Osteoblast (primary cell): ENCODE measurements around the gene CELA2A. TPM values are rescaled to one million over a fixed set of nuclear protein-coding genes. Genes with fewer than 3 reads are reported as not detected.

ENCODE experiments used
- DNase-seq: peaks from one replicate; pipeline ENCODE4 v3.0.0; 2011; ENCODE audit warnings: low spot score, mixed read lengths; ENCODE audit not compliant: insufficient read length; ENCODE audit errors: missing footprints
- H2AFZ ChIP-seq: 2 replicates; pipeline ENCODE4 v1.6.0; 2011; ENCODE audit warnings: mild to moderate bottlenecking, low read length
- H3K27ac ChIP-seq: 2 replicates; pipeline ENCODE4 v1.5.1; 2011; ENCODE audit warnings: mild to moderate bottlenecking, low read depth, low read length, moderate library complexity
- H3K27me3 ChIP-seq: 2 replicates; pipeline ENCODE4 v1.6.0; 2012; ENCODE audit warnings: mild to moderate bottlenecking, control low read depth, inconsistent platforms, low read length, moderate library complexity; ENCODE audit not compliant: insufficient read depth
- H3K36me3 ChIP-seq: 2 replicates; pipeline ENCODE4 v1.5.1; 2011; ENCODE audit warnings: mild to moderate bottlenecking, low read length, control low read depth, moderate library complexity; ENCODE audit not compliant: insufficient read depth
- H3K4me1 ChIP-seq: 2 replicates; pipeline ENCODE4 v1.5.1; 2011; ENCODE audit warnings: mild to moderate bottlenecking, low read length, control low read depth, moderate library complexity; ENCODE audit not compliant: insufficient read depth
- H3K4me2 ChIP-seq: 2 replicates; pipeline ENCODE4 v1.6.0; 2011; ENCODE audit warnings: mild to moderate bottlenecking, low read length; ENCODE audit not compliant: insufficient read depth
- H3K4me3 ChIP-seq: fragments of 200-600 bp; sonication (generic); 3 replicates; pipeline ENCODE4 v1.5.1; 2012; ENCODE audit warnings: mild to moderate bottlenecking, low read length, inconsistent platforms; ENCODE audit not compliant: insufficient read depth
- H3K79me2 ChIP-seq: 2 replicates; pipeline ENCODE4 v1.6.0; 2012; ENCODE audit warnings: mild to moderate bottlenecking, low read length, control low read depth, inconsistent platforms; ENCODE audit not compliant: insufficient read depth
- H3K9me3 ChIP-seq: 2 replicates; pipeline ENCODE4 v1.5.1; 2011; ENCODE audit warnings: low read depth, low read length, control low read depth
- H4K20me1 ChIP-seq: 2 replicates; pipeline ENCODE4 v1.6.0; 2012; ENCODE audit warnings: mild to moderate bottlenecking, low read length, control low read depth; ENCODE audit not compliant: insufficient read depth
- total RNA-seq: library from RNA; depleted of rRNA; stranded (reverse); fragments of >200 nt; gene quantifications from 2 replicates; pipeline ENCODE4 v1.2.3, GENCODE V29; 2012
- TF ChIP-seq, protein P1 (sequence below): IDR thresholded peaks from 2 replicates; pipeline ENCODE4 v1.5.1; 2011; ENCODE audit warnings: mild to moderate bottlenecking, low read depth, low read length, moderate library complexity; ENCODE audit errors: extremely low read depth

Gene CELA2A
- total RNA-seq, 1 donor, result not detected

DNA sequence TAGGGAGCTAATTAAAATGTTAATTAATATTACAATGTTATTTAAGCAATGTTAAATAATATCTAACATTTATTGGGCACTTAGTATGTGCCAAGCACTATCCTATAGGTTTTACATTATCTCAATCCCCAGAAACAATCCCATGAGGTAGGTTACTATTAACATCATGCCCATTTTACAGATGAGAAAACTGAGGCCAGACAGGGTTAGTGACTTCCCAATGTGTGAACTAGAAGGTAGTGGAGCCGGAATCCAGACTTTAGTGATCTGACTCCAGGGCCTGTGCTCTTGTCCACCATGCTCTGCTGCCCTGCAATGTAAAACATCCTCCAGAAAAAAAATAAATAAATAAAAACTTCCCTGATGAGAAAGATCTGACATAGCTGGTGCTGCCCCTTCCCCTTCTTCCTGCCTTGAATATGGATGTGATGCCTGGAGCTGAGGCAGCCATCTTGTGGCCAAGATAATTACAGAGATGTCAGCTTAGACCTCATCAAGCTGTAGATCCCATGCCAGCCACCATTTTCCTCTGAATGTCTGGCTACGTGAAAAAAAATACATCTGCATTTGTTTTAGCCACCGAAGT is 7.6 kb upstream of the CELA2A start:
- H3K4me2 ChIP-seq, result no peak overlapping the region
- peaks cover 9% of the 10 kb centered on the region for H3K27me3 ChIP-seq
- peaks cover 5% of the 10 kb centered on the region for H3K4me1 ChIP-seq
- no peak overlapping the region for H3K27ac ChIP-seq
- H3K9me3 ChIP-seq, result peaks cover 3% of the 10 kb centered on the region
- no peak overlapping the region for H2AFZ ChIP-seq
- no peaks in the 10 kb centered on the region for H3K36me3 ChIP-seq
- H3K79me2 ChIP-seq, result no peaks in the 10 kb centered on the region
- no peak for DNase-seq
- no peaks in the 10 kb centered on the region for H4K20me1 ChIP-seq
- TF ChIP-seq, protein P1, sequence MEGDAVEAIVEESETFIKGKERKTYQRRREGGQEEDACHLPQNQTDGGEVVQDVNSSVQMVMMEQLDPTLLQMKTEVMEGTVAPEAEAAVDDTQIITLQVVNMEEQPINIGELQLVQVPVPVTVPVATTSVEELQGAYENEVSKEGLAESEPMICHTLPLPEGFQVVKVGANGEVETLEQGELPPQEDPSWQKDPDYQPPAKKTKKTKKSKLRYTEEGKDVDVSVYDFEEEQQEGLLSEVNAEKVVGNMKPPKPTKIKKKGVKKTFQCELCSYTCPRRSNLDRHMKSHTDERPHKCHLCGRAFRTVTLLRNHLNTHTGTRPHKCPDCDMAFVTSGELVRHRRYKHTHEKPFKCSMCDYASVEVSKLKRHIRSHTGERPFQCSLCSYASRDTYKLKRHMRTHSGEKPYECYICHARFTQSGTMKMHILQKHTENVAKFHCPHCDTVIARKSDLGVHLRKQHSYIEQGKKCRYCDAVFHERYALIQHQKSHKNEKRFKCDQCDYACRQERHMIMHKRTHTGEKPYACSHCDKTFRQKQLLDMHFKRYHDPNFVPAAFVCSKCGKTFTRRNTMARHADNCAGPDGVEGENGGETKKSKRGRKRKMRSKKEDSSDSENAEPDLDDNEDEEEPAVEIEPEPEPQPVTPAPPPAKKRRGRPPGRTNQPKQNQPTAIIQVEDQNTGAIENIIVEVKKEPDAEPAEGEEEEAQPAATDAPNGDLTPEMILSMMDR, result no peak
- no peak overlapping the region for H3K4me3 ChIP-seq

DNA sequence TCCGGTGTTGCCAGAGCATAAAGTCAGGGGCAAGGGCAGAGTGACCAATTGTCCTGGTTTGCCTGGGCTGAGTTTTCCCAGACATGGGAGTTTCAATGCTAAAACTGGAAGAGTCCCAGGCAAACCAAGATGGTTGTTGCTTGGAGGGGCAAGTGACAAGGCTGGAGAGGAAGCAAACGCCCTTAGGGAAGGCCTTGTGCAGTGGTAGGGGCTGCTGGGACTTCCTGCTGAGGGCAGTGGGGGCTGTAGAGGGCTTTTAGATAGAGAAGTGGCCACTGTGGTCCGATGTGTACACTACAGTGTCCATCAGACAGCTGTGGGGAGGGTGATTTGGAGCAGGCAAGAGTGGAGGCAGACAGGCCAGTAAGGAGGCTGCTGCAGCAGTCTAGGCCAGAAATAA is 7.0 kb upstream of the CELA2A start:
- no peaks in the 10 kb centered on the region for H3K36me3 ChIP-seq
- no peak overlapping the region for H3K4me3 ChIP-seq
- TF ChIP-seq, protein P1, result no peak
- no peak overlapping the region for H2AFZ ChIP-seq
- no peak overlapping the region for H3K27ac ChIP-seq
- H3K9me3 ChIP-seq, result peaks cover 3% of the 10 kb centered on the region
- DNase-seq, result peak; percentile 50
- peaks cover 11% of the 10 kb centered on the region for H3K4me1 ChIP-seq
- H4K20me1 ChIP-seq, result no peaks in the 10 kb centered on the region
- no peaks in the 10 kb centered on the region for H3K79me2 ChIP-seq
- peaks cover 6% of the 10 kb centered on the region for H3K27me3 ChIP-seq
- H3K4me2 ChIP-seq, result no peak overlapping the region

DNA sequence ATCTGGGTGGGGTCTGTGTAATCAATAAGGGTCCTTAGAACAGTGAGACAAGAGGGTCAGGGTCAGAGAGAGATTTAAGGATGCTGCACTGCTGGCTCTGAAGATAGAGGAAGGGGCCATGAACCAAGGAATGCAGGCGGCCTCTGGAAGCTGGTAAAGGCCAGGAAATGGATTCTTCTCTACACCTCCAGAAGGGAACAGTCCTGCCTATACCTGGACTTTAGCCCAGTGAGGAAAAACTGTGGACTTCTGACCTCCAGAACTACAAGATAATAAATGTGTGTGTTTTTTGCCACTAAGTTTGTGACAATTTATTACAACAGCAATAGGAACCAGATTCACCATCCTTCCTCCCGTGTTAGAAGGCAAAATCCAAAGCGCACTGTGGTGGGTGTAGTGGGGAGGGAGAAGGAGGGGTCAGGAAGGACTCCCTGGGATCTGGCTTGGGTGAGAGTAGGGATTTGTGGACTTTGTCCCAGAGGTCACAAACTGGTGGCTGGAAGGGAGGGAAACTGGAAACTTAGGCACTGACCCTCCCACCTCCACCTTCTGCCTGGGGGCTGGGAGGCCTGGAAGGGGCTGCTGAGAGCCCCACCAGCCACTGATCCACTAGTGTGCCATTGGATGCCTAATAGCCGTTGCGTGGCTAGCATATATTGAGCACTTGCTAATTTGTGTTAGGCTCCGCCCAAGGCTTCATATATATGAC is 5.4 kb upstream of the CELA2A start:
- Histone ChIP-seq H3K36me3 (no peaks in the 10 kb centered on the region), H4K20me1 (no peaks in the 10 kb centered on the region), H3K4me3 (no peak overlapping the region), H3K4me1 (peaks cover 12% of the 10 kb centered on the region), H2AFZ (no peak overlapping the region), H3K79me2 (no peaks in the 10 kb centered on the region), H3K27me3 (peaks cover 6% of the 10 kb centered on the region), H3K9me3 (peaks cover 3% of the 10 kb centered on the region), H3K27ac (no peak overlapping the region), H3K4me2 (no peak overlapping the region)
- TF ChIP-seq, protein P1, result no peak
- no peak for DNase-seq

DNA sequence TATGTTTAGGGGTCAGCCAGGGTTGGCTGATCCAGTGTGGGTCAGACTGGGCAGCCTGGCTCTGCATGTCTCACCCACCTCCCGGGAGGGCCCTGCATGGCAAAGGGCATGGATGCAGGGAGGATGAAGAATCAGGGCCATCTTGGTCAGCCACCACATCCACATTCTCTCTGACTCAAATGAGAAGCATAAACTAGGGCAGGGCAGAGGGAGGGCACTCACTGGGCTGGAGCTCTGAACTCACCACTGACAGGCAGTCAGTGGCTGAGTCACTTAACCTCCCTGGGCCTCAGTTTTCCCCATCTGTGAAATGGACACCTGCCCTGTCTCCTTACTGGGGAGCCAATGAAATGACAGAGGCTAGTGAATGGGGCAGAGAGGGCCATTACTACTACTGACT is 4.3 kb upstream of the CELA2A start:
- no peak overlapping the region for H2AFZ ChIP-seq

More for the DNA sequence above, 4.3 kb upstream of the CELA2A start:
- H3K27ac ChIP-seq, result no peak overlapping the region
- H3K36me3 ChIP-seq, result no peaks in the 10 kb centered on the region
- peaks cover 12% of the 10 kb centered on the region for H3K4me1 ChIP-seq
- peaks cover 3% of the 10 kb centered on the region for H3K9me3 ChIP-seq
- H3K79me2 ChIP-seq, result no peaks in the 10 kb centered on the region
- H3K4me2 ChIP-seq, result no peak overlapping the region
- peaks cover 5% of the 10 kb centered on the region for H3K27me3 ChIP-seq
- H4K20me1 ChIP-seq, result no peaks in the 10 kb centered on the region
- no peak overlapping the region for H3K4me3 ChIP-seq
- DNase-seq, result no peak
- TF ChIP-seq, protein P1, result no peak
